ENCODE results near the gene RBM6. TPM values are rescaled to one million over a fixed set of nuclear protein-coding genes. Genes with fewer than 3 reads are reported as not detected.

RBM6 gene
- total RNA-seq, 2 experiments from 2014 or later: 99.3 to 106 TPM

- Histone ChIP-seq H3K9me3 (ENCODE audit: control insufficient read depth in 1 of 2, insufficient read depth in 1 of 2, low read length in 2 of 2) (no peaks in the 10 kb centered on the region), H3K27ac (ENCODE audit: low read depth in 1 of 2, low read length in 2 of 2) (no peak overlapping the region), H3K36me3 (ENCODE audit: insufficient read depth, low read length) (peaks cover 99% of the 10 kb centered on the region), H3K4me1 (ENCODE audit: insufficient read depth, low read length) (peaks cover 14% of the 10 kb centered on the region), H3K4me3 (ENCODE audit: low read length) (no peak overlapping the region), H3K27me3 (ENCODE audit: control insufficient read depth in 1 of 2, insufficient read depth in 2 of 2, low read length in 2 of 2) (no peaks in the 10 kb centered on the region)
- peaks cover 28% of the 10 kb centered on the region for H3K4me1 Mint-ChIP-seq (ENCODE audit: low read depth)
- no peaks in the 10 kb centered on the region for H3K27me3 Mint-ChIP-seq
- peak overlapping the region; percentile 9 for H3K4me3 Mint-ChIP-seq
- ChIA-PET CTCF (interaction anchor here (0.6 kb wide), 1 partner anchor 13 kb away, joined by 3 read pairs; no protein-coding TSS in a partner anchor), POLR2A (interaction anchor here (1.1 kb wide), 1 partner anchor 155 kb away, joined by 3 read pairs; no protein-coding TSS in a partner anchor)
- H3K9me3 Mint-ChIP-seq: no peaks in the 10 kb centered on the region
- ATAC-seq (ENCODE audit: poor library complexity) (no peak), DNase-seq (no peak)
- intact Hi-C loops (cut with DNase I, micrococcal nuclease): no loop called here
- TF ChIP-seq, protein P1, sequence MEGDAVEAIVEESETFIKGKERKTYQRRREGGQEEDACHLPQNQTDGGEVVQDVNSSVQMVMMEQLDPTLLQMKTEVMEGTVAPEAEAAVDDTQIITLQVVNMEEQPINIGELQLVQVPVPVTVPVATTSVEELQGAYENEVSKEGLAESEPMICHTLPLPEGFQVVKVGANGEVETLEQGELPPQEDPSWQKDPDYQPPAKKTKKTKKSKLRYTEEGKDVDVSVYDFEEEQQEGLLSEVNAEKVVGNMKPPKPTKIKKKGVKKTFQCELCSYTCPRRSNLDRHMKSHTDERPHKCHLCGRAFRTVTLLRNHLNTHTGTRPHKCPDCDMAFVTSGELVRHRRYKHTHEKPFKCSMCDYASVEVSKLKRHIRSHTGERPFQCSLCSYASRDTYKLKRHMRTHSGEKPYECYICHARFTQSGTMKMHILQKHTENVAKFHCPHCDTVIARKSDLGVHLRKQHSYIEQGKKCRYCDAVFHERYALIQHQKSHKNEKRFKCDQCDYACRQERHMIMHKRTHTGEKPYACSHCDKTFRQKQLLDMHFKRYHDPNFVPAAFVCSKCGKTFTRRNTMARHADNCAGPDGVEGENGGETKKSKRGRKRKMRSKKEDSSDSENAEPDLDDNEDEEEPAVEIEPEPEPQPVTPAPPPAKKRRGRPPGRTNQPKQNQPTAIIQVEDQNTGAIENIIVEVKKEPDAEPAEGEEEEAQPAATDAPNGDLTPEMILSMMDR (IDR thresholded peaks at IDR 0.05): no peak
- peak overlapping the region; percentile 57 for H3K27ac Mint-ChIP-seq
- H3K36me3 Mint-ChIP-seq (ENCODE audit: low read depth): peaks cover 94% of the 10 kb centered on the region
Measured at GRCh38 chr3:50095352-50095998, 155.5 kb downstream of the RBM6 start.

DNA sequence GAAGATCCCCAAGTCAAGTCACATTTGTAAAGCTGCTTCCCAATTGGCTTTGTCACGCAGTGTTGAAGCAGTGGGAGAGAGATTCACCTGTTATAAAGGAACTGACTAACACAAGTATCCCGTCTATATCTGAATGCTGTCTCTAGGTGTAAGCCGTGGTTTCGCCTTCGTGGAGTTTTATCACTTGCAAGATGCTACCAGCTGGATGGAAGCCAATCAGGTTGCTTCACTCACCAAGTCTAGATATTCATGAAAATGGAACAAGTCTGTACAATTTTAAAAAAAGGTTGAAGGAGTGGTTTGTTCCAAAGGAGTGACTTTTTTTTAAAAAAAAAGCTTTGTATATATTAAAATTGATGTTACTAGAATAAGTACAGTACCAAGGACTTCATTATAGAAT is 160.4 kb downstream of the RBM6 start:
- intact Hi-C loops (cut with DNase I, micrococcal nuclease): no loop called here
- DNase-seq (no peak), ATAC-seq (ENCODE audit: poor library complexity) (no peak)
- no peak overlapping the region for H3K4me3 Mint-ChIP-seq
- ChIA-PET CTCF (no interaction called here), POLR2A (interaction anchor here (0.6 to 0.7 kb wide), 2 partner anchors 169 to 267 kb away, joined by 4 to 5 read pairs; no protein-coding TSS in a partner anchor)
- H3K27ac ChIP-seq (ENCODE audit: low read depth in 1 of 2, low read length in 2 of 2): no peak overlapping the region
- peaks cover 97% of the 10 kb centered on the region for H3K36me3 Mint-ChIP-seq (ENCODE audit: low read depth)
- no peaks in the 10 kb centered on the region for H3K4me1 ChIP-seq (ENCODE audit: insufficient read depth, low read length)
- TF ChIP-seq, protein P1 (IDR thresholded peaks at IDR 0.05): no peak
- peaks cover 10% of the 10 kb centered on the region for H3K4me1 Mint-ChIP-seq (ENCODE audit: low read depth)
- no peaks in the 10 kb centered on the region for H3K27me3 Mint-ChIP-seq
- H3K27ac Mint-ChIP-seq: peak overlapping the region; percentile 56
- no peak overlapping the region for H3K4me3 ChIP-seq (ENCODE audit: low read length)
- no peaks in the 10 kb centered on the region for H3K27me3 ChIP-seq (ENCODE audit: control insufficient read depth in 1 of 2, insufficient read depth in 2 of 2, low read length in 2 of 2)
- H3K9me3 Mint-ChIP-seq: no peaks in the 10 kb centered on the region
- no peaks in the 10 kb centered on the region for H3K9me3 ChIP-seq (ENCODE audit: control insufficient read depth in 1 of 2, insufficient read depth in 1 of 2, low read length in 2 of 2)
- H3K36me3 ChIP-seq (ENCODE audit: insufficient read depth, low read length): peaks cover 100% of the 10 kb centered on the region

DNA sequence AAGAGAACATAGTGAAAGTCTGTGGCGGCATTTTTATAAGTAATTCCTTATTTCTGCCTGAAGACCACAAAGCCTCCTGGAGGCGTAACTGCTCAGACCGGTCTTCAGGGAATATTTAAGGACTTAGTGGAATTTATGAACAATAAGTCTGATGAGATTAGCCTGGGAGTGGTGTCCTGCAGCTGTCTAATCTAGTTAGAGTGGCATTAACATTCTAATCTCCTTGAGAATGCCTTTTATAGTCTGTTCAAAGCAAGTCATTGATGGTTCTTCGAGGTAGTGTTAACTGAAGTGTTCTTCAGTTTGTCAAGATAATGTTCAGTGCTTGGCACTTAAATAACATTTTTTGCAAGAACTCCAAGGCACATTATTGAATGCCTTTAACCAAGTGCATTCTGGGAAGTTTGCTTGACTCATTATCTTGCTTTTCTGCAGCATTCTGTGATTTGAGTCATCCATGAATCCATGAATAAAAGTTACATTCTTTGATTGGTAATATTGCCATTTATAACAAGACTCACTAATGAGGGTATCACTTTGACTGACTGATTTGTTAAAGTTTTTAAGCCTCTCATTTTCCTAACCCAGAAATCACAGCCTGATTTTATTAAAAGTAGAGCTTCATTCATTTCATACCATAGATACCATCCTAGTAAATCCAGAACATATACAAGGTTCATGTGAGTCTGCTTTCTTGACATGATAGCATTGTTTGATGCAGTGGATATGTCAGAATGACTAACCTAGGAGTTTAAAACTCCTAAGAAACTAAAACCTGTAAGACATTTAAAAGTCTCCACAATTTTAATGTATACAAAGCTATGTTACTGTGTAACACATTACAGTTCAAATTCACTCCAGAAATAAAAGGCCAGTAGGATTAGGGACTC is 161.3 kb downstream of the RBM6 start:
- POLR2A ChIA-PET: no interaction called here
- Mint-ChIP-seq H3K9me3 (no peaks in the 10 kb centered on the region), H3K4me1 (ENCODE audit: low read depth) (peaks cover 2% of the 10 kb centered on the region), H3K36me3 (ENCODE audit: low read depth) (peaks cover 94% of the 10 kb centered on the region), H3K27ac (no peak overlapping the region), H3K27me3 (no peaks in the 10 kb centered on the region), H3K4me3 (no peak overlapping the region)
- H3K27ac ChIP-seq (ENCODE audit: low read depth in 1 of 2, low read length in 2 of 2): no peak overlapping the region
- no peaks in the 10 kb centered on the region for H3K27me3 ChIP-seq (ENCODE audit: control insufficient read depth in 1 of 2, insufficient read depth in 2 of 2, low read length in 2 of 2)
- TF ChIP-seq, protein P1 (IDR thresholded peaks at IDR 0.05): no peak
- no peaks in the 10 kb centered on the region for H3K9me3 ChIP-seq (ENCODE audit: control insufficient read depth in 1 of 2, insufficient read depth in 1 of 2, low read length in 2 of 2)
- CTCF ChIA-PET: no interaction called here
- intact Hi-C loops (cut with DNase I, micrococcal nuclease): no loop called here
- no peaks in the 10 kb centered on the region for H3K4me1 ChIP-seq (ENCODE audit: insufficient read depth, low read length)
- no peak for ATAC-seq (ENCODE audit: poor library complexity)
- peaks cover 99% of the 10 kb centered on the region for H3K36me3 ChIP-seq (ENCODE audit: insufficient read depth, low read length)
- DNase-seq: no peak
- no peak overlapping the region for H3K4me3 ChIP-seq (ENCODE audit: low read length)

Data from CD4-positive, alpha-beta T cell (primary cell).